Vagina (tissue), 2 donors: Measurements from ENCODE around the gene MKNK1. TPM values are rescaled to one million over a fixed set of nuclear protein-coding genes. Genes with fewer than 3 reads are reported as not detected.

Experiments
- DNase-seq, 2 donors: peaks; one replicate each; pipeline ENCODE4 v3.0.0-alpha.2; 2017; ENCODE audit errors: extremely low spot score in 2 of 2
- H3K27ac ChIP-seq: fragments of 200-600 bp; sonication (generic); one replicate; pipeline ENCODE4 v1.5.1; 2019
- H3K27me3 ChIP-seq: fragments of 200-600 bp; sonication (generic); one replicate; pipeline ENCODE4 v1.5.1; 2019
- H3K36me3 ChIP-seq, 2 donors: fragments of 200-600 bp; sonication (generic); one replicate each; pipeline ENCODE4 v1.5.1; 2017 to 2019
- H3K4me1 ChIP-seq: fragments of 200-600 bp; sonication (generic); one replicate; pipeline ENCODE4 v1.5.1; 2019
- H3K4me3 ChIP-seq, 2 donors: fragments of 200-600 bp; sonication (generic); 1 replicate in 1 of 2; 2 replicates in 1 of 2; pipeline ENCODE4 v1.5.1; 2016 to 2019
- H3K9me3 ChIP-seq: fragments of 200-600 bp; sonication (generic); one replicate; pipeline ENCODE4 v1.5.1; 2019
- CTCF ChIP-seq, 3 experiments: fragments of 450-650 bp in 2 of 3; fragments of 200-600 bp in 1 of 3; sonication (generic) in 1 of 3; IDR thresholded peaks; one replicate each; pipeline ENCODE4 v1.5.1; 2017 to 2019; ENCODE audit warnings: antibody characterized with exemption in 3 of 3, mild to moderate bottlenecking in 2 of 3, moderate library complexity in 2 of 3
- POLR2A ChIP-seq, 2 donors: fragments of 450-650 bp; IDR thresholded peaks; one replicate each; pipeline ENCODE4 v1.6.1; 2017; ENCODE audit warnings: antibody characterized with exemption in 2 of 2, mild to moderate bottlenecking in 2 of 2, moderate library complexity in 2 of 2
- POLR2AphosphoS5 ChIP-seq, 2 donors: sonication (generic); formaldehyde crosslinking; IDR thresholded peaks; one replicate each; pipeline ENCODE4 v1.9.0; 2017; ENCODE audit warnings: antibody characterized with exemption in 2 of 2, mild to moderate bottlenecking in 2 of 2, low read depth in 1 of 2; ENCODE audit not compliant: insufficient read depth in 1 of 2
- intact Hi-C: fragments of 100-400 bp; cut with DNase I; formaldehyde crosslinking; loops from one replicate; pipeline ENCODE4 v1.15.1; 2023
- total RNA-seq: library from RNA; depleted of rRNA; stranded (reverse); fragments of >200 nt; gene quantifications from one replicate; pipeline ENCODE4 v1.2.3, GENCODE V29; 2016

MKNK1 gene
- total RNA-seq, 1 donor from 2014 or later = 55.5 TPM

GRCh38 chr1:46613661-46614603, 9.9 kb upstream of the MKNK1 start:
- peaks cover 65% of the 10 kb centered on the region for H3K4me1 ChIP-seq

GRCh38 chr1:46612937-46613660, 9.0 kb upstream of the MKNK1 start:
- Histone ChIP-seq H3K27me3 (no peaks in the 10 kb centered on the region), H3K4me3 (peak overlapping the region; percentile 28 to 32), H3K36me3 (peaks cover 0 to 15% of the 10 kb centered on the region in 2 donors), H3K27ac (peak overlapping the region; percentile 92), H3K9me3 (no peaks in the 10 kb centered on the region), H3K4me1 (peaks cover 66% of the 10 kb centered on the region)
- intact Hi-C loops = loop anchor here (10.0 kb wide), 1 partner anchor 112 kb away; no protein-coding TSS in a partner anchor
- DNase-seq = no peak
- no peak for TF ChIP-seq POLR2AphosphoS5 (IDR thresholded peaks at IDR 0.05; ENCODE audit: insufficient read depth in 1 of 2, low read depth in 1 of 2)
- TF ChIP-seq POLR2A (IDR thresholded peaks at IDR 0.05) = no peak
- TF ChIP-seq CTCF (IDR thresholded peaks at IDR 0.05) = no peak

More at GRCh38 chr1:46613661-46614603, 9.9 kb upstream of the MKNK1 start:
- TF ChIP-seq POLR2AphosphoS5 (IDR thresholded peaks at IDR 0.05; ENCODE audit: insufficient read depth in 1 of 2, low read depth in 1 of 2) (peak; percentile 63 to 67), POLR2A (IDR thresholded peaks at IDR 0.05) (no peak), CTCF (IDR thresholded peaks at IDR 0.05) (no peak)
- Histone ChIP-seq H3K27me3 (no peaks in the 10 kb centered on the region), H3K27ac (peak overlapping the region; percentile 92), H3K36me3 (peaks cover 0 to 10% of the 10 kb centered on the region in 2 donors), H3K4me3 (peak overlapping the region; percentile 28 to 32), H3K9me3 (no peaks in the 10 kb centered on the region)
- DNase-seq = no peak
- intact Hi-C loops = loop anchor here (10.0 kb wide), 1 partner anchor 111 kb away; no protein-coding TSS in a partner anchor

- no peaks in the 10 kb centered on the region for H3K27me3 ChIP-seq
- H3K4me3 ChIP-seq = no peak overlapping the region
- DNase-seq = no peak
- H3K4me1 ChIP-seq = peaks cover 67% of the 10 kb centered on the region
- TF ChIP-seq CTCF (IDR thresholded peaks at IDR 0.05) (no peak), POLR2AphosphoS5 (IDR thresholded peaks at IDR 0.05; ENCODE audit: insufficient read depth in 1 of 2, low read depth in 1 of 2) (peak in 1 of 2 donors; percentile 33)
- H3K27ac ChIP-seq = peak overlapping the region; percentile 27
- H3K36me3 ChIP-seq = peaks cover 0 to 16% of the 10 kb centered on the region in 2 donors
- H3K9me3 ChIP-seq = no peaks in the 10 kb centered on the region
- intact Hi-C loops = loop anchor here (10.0 kb wide), 1 partner anchor 113 kb away; no protein-coding TSS in a partner anchor
Measured at GRCh38 chr1:46611691-46612221, 7.7 kb upstream of the MKNK1 start.

GRCh38 chr1:46607345-46608130, 3.5 kb upstream of the MKNK1 start:
- no peak for DNase-seq
- peaks cover 0 to 16% of the 10 kb centered on the region in 2 donors for H3K36me3 ChIP-seq
- H3K4me3 ChIP-seq = no peak overlapping the region
- intact Hi-C loops = no loop called here
- H3K27ac ChIP-seq = peak overlapping the region; percentile 41
- H3K4me1 ChIP-seq = peaks cover 55% of the 10 kb centered on the region
- TF ChIP-seq CTCF (IDR thresholded peaks at IDR 0.05) (no peak), POLR2A (IDR thresholded peaks at IDR 0.05) (no peak), POLR2AphosphoS5 (IDR thresholded peaks at IDR 0.05; ENCODE audit: insufficient read depth in 1 of 2, low read depth in 1 of 2) (no peak)
- no peaks in the 10 kb centered on the region for H3K9me3 ChIP-seq
- H3K27me3 ChIP-seq = no peaks in the 10 kb centered on the region
